G401 (cell line): ENCODE data around the gene CD81. TPM values are rescaled to one million over a fixed set of nuclear protein-coding genes. Genes with fewer than 3 reads are reported as not detected.

Experiments
- DNase-seq: peaks from one replicate; pipeline ENCODE4 v3.0.0-alpha.2; 2015; ENCODE audit warnings: low spot score
- in situ Hi-C: cut with HindIII; loops from 2 replicates; pipeline ENCODE4 v1.10.0; 2016; ENCODE audit warnings: low sequenced_read_pairs, mixed read lengths
- total RNA-seq: library from RNA; depleted of rRNA; stranded (reverse); fragments of >200 nt; shearing (Covaris generic); gene quantifications from 2 replicates; pipeline ENCODE4 v1.2.3, GENCODE V29; 2014

The CD81 gene
- total RNA-seq, 1 experiment from 2014 or later, result 105 TPM

DNA sequence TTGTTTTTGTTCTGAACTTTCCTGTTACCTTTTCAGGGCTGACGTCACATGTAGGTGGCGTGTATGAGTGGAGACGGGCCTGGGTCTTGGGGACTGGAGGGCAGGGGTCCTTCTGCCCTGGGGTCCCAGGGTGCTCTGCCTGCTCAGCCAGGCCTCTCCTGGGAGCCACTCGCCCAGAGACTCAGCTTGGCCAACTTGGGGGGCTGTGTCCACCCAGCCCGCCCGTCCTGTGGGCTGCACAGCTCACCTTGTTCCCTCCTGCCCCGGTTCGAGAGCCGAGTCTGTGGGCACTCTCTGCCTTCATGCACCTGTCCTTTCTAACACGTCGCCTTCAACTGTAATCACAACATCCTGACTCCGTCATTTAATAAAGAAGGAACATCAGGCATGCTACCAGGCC lies 19.9 kb downstream of the CD81 start:
- no peak for DNase-seq
- in situ Hi-C loops, result no loop called here

DNA sequence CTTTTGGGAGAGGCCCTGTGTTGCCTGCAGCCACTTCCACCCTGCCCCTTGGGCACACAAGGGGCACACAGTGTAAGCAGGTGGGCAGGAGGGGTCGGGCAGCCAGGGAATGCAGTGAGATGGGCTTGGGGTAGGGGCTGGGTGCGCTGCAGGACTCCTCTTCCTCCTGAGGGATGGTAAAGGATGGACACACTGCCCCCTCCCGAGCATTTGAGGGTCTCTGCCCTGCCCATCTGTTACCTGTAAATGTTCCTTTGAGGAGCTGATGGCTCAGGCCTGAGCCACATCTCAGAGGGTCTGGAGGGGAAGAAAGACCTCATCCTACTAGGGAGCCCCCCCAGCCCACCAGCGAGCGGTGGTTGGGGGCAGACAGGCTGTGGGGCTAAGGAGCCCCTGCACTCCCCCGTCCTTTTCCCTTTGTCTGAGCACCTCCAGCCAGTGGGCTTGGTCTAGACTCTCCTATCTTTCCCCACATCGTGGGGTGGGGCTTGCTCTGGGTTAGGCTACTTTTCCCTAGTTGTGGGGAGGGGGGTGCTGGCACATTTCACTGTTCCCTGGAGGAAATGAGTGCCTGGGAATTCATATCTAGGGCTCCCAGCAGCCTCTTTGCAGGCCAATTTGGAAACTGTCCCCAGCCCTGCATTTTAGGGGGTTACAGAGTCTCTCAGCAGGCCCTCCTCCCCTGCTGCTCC lies 21.7 kb downstream of the CD81 start:
- in situ Hi-C loops, result no loop called here
- DNase-seq, result no peak

DNA sequence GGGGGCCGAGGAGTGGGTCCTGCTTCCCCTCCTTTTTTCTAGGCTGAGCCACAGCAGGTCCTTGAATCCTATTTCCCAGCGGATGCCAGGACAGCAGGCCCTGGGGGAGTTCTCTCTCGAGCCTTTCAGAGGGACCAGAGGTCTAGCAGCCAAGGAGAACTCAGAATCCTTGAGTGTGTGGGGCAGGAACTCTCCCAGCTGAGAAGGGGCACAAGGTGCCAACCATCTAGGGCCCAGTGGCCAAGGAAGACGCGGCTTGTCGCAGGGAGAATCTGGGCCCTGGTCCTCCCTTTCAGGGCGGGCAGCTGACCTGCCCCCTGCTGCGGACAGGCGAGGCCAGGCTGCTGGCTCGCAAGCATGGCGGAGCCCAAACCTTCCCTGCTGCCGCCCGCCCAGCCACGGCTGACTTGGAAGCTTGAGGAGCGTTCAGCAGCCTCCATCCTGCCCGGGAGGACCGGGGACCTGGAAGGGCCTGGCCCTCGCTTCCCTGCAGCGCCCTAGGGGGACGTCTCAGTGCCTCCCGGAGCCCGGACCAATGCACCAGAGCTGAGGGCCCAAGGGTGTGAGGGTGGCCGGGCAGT lies 22.5 kb downstream of the CD81 start:
- DNase-seq, result peak; percentile 52
- in situ Hi-C loops, result no loop called here

DNA sequence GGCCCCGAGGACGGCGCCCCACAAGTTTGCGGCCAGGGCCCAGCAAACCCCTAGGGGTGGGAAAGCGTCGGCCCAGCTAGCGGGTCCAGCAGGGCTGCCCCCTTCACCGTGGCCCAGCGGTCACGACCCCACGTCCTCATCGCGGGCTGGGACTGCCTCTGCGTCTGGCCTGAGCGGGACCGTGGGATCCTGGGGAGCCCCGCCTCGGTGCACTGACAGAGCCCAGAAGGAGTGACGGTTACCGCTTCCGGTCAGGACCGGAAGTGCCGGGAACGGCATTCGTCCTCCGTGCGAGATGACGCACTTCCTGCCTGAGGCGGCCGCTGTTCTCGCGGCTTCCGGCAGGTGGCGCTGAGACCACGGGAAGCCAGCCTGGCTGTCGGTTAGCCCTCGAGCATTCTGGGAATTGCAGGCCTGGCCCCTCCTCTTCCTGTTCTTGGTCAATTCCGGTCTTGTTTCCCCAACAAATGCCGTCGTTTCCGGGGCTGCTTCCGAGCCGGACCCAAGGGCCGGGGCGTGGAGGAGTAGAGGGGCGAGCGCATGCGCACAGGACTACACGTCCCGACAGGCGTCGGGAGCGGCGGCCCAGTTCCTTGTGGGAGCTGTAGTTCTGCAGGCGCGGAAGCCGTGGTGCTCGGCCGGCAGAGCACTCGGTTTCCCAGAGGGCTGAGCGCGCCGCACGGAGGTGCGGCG lies 23.1 kb downstream of the CD81 start, which contains the start of gene TSSC4:
TSS of gene TSSC4 (plus strand) at position 682 of the 693 bp plus-strand sequence. CDS start 1,884 bp downstream, outside the sequence.
- in situ Hi-C loops, result no loop called here
- DNase-seq, result peak; percentile 100

DNA sequence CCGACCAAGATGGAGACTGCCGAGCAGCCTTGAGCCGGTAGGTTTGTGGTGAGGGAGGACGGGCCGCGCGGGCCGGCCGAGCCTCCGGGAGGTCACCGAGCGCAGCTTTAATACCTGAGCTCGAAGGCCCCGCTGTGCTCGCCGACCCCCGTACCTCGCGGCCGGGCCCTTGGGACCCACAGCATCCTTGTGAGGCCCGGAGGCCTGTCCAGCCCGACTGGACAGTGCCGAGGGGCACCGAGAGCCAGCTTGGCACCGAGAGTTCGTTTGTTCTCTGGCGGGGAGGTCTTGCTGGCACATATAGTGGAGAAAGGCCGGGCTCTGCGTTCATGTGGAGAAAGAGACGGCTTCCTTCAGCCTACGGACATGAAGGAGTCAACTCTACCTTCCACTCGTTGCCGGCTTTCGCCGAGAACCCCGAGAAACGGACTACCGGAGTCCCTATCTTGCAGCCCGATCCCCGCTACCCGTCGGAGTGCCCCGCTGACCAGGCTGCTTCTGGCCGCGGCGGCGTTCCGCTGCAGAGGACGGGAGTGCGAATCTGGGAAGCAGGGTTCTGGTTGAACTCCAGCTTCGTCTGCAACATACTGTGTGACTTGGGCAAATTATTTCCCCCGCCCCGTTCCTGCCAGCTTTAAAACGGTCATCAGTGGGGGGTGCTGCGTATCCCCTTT lies 23.8 kb downstream of the CD81 start:
- in situ Hi-C loops, result no loop called here
- DNase-seq, result no peak

DNA sequence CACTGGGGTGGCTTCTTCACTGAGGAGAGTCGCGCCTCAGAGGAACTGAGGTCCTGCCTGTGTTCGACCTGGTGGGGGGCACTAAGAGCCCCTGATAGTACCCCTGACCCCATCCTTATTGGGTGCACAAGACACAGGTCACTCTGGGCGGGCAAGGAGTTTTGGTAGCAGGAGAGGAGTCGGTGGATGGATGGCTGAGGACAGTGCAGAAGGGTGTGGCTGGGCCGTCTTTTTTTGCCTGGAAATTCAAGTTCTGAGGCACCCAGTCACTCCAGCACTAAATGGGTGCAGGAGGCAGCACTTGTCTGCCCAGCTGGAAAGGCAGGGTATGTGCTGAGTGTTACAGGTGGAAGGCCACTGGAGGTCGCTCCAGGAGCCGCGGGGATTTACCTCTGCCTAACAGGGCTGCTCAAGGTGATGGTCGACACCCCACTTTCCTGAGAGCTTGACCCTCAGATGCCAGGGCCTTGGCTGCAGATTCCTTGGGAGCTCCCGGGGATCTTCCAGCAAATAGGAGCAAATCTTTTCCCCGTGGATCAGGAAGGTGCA lies 24.4 kb downstream of the CD81 start:
- no peak for DNase-seq
- in situ Hi-C loops, result no loop called here

DNA sequence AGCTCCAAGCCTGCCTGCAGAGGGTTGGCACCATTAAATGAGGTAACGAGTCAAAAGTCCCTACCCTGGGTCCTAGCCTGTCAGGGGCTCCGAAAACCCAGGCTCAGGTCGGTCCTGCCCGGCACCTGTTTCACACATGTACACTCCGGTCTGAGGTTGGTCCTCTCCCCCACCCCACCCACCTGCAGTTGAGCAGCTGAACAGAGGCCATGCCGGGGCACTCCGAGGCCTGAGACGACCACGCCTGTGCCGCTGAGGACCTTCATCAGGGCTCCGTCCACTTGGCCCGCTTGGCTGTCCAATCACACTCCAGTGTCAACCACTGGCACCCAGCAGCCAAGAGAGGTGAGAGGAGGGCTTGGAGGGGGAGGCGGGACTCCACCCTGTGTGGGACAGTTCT lies 25.0 kb downstream of the CD81 start:
- no peak for DNase-seq
- in situ Hi-C loops, result no loop called here

DNA sequence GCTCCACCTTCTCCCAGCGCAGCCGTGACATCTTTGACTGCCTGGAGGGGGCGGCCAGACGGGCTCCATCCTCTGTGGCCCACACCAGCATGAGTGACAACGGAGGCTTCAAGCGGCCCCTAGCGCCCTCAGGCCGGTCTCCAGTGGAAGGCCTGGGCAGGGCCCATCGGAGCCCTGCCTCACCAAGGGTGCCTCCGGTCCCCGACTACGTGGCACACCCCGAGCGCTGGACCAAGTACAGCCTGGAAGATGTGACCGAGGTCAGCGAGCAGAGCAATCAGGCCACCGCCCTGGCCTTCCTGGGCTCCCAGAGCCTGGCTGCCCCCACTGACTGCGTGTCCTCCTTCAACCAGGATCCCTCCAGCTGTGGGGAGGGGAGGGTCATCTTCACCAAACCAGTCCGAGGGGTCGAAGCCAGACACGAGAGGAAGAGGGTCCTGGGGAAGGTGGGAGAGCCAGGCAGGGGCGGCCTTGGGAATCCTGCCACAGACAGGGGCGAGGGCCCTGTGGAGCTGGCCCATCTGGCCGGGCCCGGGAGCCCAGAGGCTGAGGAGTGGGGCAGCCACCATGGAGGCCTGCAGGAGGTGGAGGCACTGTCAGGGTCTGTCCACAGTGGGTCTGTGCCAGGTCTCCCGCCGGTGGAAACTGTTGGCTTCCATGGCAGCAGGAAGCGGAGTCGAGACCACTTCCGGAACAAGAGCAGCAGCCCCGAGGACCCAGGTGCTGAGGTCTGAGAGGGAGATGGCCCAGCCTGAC lies 26.0 kb downstream of the CD81 start:
- no peak for DNase-seq
- in situ Hi-C loops, result no loop called here

DNA sequence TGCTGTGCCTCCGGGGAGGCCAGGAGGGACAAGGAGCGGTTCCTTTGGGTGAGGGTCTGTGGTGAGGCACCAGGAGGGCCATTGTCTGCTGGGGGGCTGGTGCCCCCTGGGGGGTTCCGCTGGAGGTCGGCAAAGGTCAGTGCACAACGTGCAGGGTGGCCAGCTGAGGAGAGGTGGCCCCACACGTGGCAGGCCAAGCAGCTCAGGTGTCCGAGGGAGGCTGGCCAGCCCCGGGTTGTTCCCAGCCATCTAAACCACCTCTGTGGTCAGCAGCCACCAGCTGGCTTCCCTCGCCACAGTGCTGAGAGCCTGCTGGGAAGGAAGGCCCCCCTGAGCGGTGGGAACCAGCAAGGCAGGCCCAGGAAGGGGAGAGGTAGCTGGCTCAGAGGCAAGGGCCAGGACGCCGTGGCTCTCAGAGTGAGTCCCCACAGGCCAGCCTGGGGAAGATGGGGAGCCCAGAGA lies 27.7 kb downstream of the CD81 start:
- in situ Hi-C loops, result no loop called here
- DNase-seq, result no peak

DNA sequence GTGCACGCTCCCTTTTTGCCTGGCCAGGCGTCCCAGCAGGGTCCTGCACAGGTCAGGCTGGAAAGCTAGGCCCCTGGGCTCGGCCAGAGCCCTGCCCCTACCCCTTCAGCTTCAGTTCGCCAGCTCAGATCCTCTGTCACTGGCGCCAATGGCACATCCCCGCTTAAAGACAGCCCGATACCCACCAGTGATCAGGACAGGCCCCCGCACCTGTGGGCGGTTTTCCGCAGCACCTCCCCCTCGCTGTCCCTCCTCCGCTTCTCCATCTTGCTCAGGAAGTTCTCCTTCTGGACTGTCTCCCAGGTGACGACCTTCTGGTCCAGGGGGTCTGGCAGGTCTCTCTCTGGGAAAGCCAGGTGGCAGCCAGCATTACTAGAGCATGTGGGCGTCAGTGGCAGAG lies 29.3 kb downstream of the CD81 start:
- in situ Hi-C loops, result no loop called here
- no peak for DNase-seq

DNA sequence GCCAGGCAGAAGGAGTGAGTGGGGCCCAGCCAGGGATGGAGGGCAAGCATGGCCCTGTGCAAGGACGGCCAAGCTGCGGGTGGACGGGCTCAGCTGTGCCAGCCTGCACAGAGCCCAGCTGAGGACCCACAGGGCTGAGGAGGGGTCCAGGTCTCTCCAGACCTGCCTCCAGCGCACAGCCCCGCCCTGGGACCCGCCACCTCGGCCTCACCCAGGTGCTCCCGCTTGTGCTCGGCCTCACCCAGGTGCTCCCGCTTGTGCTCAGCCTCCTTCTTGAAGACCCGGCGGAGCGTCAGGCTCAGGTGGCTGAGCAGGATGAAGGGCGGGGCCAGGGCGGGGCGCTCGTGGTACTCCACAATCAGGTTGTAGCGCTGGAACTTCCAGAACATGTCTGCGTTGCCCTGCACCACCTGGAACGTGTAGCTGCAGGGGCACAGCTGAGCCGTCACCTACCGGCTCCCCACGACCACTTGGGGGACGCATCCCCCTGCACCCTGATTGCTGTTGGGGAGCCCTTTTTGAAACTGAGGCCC lies 29.8 kb downstream of the CD81 start:
- no peak for DNase-seq
- in situ Hi-C loops, result no loop called here

DNA sequence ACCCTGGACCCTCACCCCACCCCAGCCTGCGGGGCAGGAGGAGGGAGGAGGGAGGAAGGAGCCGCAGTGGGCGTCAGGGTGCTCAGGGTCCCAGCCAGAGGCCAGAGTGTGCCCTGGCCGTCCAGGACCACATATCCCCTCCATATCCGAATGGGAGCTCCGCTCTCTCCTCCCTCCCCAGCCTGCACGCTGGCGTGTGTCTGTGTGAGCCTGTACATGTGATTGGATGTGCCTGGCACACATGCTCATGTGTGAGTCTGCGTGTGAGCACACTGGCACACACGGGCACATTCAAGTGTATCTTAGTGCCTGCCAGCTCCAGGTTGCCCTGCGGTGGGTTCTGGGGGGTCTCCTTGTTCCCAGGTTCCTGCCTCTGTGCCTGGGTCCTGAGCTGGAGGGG lies 31.6 kb downstream of the CD81 start:
- DNase-seq, result no peak
- in situ Hi-C loops, result no loop called here

DNA sequence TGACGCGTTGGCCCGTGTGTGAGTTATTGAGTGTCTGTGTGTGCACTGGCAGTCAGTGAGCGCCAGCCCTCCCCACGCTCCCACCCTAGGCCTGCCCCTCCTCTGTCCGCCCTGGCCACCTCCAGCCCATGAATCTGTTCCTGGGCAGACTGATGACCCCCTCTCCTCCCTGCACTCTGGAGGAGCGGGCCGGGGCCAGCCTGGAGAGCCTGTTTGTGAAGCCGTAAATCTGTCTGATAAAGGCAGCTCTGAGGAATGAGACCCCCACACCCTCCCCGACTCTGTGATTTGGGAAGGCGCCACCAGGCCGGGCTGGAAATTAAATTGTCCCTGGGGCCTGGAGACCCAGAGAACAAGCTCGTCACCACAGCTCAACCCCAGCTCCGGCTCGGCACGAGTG lies 32.0 kb downstream of the CD81 start:
- in situ Hi-C loops, result no loop called here
- DNase-seq, result no peak

DNA sequence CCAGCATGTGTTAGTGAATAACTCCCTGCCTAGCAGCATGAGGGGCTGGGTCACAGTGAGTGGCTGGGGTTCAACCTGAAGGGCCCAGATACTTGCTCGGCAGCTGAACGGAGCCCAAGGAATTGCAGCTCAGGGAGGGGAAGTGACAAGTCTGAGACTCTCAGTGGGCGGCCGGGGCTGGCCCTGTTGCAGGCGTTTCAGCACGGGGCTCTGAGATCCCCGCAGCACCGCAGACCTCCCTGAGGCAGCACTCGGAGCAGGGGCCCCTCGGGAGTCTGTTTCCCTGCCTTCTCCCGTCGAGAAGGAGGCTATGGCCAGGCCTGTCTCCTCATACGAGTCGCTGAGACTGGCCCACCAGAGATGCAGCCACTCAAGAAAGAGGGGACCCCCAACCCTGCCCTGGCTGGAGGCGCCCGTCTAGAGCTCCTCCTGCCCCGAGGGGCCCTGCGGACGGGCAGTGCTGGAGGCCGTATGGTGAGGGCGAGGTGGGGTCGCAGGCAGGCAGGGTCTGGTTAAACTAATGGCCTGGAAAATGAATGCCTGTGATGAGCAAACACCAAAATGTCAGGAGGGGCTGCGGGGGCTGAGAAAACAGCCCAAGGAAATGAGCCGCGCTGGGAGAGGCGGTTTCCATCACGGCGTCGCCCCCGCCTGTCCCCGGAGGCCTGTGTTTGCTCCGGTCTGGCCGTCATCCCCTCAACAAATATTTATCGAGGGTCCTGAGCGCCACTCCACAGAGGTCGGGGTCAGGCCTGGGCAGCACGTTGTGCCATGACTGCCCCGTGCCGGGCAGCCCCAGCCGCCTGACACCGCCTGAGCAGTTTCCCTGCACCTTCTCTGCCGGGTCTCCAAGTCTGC lies 32.7 kb downstream of the CD81 start:
- in situ Hi-C loops, result no loop called here
- no peak for DNase-seq

DNA sequence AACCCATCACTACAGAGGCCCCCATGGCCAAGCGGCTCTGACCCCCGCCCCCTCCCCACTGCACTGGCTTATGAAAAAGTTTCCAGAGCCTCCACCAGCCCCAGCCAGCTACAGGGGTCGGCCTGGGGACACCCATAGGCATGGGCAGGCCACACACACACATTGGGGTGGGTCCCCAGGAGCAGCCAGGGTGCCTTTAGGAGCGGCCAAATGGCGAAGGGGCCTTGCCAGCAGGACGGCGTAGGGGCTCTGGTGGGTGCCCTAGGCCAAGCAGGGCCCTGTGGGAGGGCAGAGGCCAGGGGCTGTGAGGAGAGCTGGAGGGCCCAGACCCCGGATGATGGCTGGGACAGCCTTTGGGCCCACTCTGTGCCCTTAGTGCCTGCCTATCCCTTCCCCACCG lies 33.5 kb downstream of the CD81 start:
- DNase-seq, result no peak
- in situ Hi-C loops, result no loop called here

DNA sequence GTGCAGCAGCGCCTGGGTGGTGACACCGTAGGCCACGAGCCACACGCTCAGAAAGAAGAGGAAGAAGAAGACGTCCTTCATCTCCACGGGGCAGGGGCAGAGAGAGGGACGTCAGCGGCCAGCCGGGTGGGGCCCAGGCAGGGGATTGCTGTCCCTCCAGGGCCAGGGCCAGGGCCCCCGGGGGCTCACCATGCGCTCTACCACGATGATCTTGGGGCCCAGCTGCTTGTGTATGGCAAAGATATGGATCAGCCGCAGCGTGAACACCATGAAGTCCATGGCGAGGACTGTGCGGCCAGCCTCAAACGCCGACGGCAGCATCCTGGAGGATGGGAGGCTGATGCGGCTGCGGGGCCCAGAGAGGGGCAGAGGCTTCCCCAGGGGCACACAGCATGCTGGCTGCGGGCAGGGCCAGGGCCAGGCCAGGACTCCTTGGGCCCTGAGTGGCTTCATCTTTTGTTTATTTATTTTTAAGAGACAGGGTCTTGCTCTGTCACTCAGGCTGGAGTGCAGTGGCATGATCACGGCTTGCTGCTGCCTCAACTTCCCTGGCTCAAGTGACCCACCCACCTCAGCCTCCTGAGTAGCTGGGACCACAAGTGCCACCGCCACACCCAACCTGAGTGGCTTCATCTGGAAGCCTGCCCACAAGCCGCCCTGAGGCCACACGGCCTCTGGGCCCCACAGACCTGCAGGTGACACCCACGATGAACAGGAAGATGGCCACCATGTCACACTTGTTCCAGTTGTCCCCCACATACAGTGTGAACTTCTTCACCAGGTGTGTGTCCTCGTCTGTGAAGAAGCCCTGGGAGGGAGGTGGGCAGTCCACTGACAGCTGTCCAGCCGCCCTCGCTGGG lies 34.6 kb downstream of the CD81 start:
- in situ Hi-C loops, result no loop called here

DNA sequence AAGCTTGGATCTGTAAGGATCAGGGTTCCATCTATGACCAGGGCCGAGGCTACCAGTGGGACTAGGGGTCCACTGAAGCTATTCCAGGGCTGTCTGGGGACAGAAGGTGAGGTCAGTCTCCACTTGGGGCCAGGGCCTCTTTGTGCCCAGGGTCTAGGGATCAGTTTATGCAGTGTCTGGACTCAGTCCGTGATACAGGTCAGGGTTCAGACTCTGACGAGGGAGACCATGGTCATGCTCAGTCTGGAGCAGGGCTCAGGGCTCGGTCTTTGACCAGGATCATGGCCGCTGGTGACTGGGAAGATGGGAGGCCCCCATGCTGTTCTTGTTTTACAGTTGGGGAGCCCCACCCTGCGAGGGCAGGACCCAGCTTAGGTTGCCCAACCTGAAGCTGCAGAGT lies 35.2 kb downstream of the CD81 start:
- in situ Hi-C loops, result no loop called here
- no peak for DNase-seq

More for the DNA sequence above, 34.6 kb downstream of the CD81 start:
- DNase-seq, result no peak
